NCI-H1930 (cell line): ENCODE data around the gene OXT.

ENCODE experiments used
- DNase-seq, 2 experiments: peaks; one replicate each; lab custom pipeline; 2025; lab: John Stamatoyannopoulos, UW

Gene OXT

DNA sequence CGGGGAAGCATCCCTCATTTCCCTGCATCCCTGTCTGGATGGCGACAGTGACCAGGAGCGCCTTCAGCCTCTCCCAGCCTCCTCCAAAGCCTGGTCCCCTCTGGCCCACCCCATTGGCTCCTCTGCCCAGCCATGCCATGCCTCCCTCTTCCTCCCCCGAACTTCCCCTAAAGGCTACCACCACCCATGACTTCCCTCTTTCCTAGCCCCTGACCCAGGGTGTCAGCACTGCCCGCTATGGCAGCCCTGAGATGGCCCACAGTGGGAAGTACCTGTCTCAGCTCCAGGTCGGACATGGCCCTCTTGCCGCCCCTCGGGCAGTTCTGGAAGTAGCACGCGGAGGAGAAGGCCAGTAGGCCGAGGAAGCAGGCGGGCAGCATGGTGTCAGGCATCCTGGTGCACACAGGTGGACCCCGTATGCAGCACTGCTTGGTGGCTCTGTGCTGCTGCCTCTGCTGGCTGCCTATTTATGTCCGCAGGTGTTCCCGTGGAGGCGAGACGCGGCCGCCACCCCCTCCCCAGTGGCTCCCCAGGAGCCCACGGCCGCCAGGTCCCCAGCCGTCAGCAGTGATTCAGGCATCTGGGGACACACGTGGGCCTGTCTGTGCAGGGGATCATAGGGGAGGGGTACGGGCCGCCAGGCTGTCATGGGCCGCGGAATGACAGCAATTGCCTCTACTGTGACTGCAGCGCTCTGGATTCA, 13.0 kb downstream of the OXT start, which contains the start of gene AVP:
Gene AVP (minus strand): TSS at position 442 of the 703 bp plus-strand sequence. CDS start 50 bp downstream, at position 392.
- no peak for DNase-seq

DNA sequence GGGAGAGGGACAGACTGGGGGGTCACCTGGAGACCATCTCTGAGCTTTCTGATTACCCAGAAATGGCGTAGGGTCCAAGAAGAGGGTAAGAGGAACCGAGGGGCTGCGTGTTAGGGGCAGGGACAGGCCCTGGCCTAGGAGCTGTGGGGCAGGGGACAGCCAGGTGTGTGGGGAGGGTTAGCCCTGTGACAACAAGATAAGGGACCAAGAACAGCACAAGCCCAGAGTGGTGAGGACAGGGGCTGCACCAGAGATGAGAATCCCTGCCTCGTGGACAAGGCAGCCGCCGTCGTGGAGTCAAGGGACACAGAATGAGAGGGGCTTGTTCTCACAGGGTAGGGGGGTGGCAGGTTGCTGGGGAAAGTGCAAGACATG, 13.6 kb downstream of the OXT start:
- DNase-seq, result no peak

- no peak for DNase-seq
Observed at GRCh38 chr20:3085571-3086072, 14.2 kb downstream of the OXT start.

- no peak for DNase-seq
Observed at GRCh38 chr20:3088031-3088430, 16.6 kb downstream of the OXT start.

- DNase-seq, result no peak
Observed at GRCh38 chr20:3090565-3090964, 19.1 kb downstream of the OXT start.

DNA sequence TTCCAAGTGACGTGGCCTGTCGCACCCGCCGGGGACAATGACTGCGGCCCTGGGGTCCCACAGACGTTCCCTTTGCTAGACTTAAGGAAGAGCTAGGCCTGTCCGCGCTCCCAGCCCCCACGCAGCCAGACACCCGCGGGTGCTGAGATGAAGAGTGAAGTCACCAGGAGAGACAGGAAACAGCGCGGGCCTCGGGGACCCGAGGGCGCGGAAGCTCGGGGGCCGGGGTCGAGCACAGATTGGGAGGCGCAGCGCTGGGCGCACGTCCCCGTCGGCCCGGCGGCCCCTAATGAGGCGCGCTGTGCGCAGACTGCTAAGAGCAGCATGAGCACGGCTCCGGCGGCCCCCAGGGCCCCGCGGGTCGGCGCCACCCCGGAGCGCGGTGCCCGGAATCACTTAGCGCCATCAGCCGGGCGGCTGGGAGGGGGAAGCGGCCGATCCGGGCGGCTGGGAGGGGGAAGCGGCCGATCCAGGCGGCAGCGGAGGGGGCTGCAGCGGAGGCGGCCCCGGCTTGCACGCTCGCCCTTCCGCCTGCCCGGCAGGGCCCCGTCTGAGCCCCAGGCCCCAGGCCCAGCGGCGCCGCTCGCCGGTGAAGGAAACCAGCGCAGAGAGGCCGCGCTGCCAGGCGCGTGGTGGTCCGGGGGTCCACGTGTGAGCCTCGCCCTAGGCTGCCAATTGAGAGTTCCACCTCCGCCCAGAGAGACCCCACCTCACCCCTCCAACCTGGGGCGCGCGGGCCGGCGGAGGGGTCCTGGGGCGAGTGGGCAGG, 21.4 kb downstream of the OXT start:
- DNase-seq, result peak in 1 of 2 experiments; percentile 9

DNA sequence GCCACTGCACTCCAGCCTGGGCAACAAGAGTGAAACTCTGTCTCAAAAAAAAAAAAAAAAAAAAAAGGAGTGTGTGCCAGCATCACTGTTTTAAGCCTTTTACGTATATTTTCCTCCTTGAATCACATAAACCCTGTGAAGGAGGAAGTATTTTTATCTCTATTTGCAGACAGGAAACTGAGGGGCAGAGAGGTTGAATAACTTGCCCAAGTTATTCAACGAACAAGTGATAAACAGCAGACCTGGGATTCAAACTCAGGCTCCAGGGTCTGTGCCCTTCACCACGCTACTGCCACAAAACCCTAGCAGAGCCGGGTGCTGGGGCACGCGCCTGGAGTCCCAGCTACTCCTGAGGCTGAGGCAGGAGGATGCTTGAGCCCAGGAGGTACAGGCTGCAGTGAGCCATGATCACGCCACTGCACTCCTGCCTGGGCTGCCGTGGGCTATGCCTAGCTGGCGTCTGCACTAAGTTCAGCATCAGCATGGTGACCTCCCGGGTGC, 22.5 kb downstream of the OXT start:
- DNase-seq, result no peak

DNA sequence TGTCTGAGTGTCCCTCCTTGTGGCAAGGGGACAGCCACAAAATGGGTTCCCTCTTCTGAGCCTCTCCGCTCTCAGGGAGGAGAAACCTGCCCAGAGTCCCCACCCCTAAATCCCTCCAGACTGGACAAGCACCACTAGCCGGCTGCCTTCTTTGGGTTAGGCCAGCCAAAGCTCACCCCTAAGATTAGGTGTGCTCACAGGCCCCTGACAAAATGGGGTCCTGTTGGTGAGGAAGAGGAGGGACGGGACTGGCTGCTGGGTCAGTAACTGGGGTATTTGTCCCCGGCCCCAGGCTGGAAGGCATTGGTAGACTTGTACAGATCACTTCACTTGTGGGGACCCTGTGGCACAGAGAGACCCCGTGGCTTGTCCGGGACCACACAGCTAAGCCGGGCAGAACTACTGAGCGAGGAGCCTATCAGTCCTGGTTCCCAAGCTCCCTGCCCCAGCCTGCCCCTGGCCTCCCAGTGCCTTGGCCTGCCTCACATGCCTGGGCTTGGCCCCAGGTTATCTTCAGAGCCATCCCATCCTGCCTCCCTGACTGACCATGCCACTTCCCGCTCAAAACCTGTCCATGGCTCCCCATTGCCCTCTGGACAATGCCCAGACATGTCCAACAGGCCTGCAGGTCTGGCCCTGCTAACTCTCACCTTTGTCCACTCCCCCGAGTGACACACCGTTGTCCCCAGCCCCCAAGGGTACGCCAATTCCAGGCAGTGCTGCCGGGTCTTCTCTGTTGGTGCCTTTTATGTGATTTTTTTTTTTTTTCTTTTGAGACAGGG, 23.6 kb downstream of the OXT start:
- no peak for DNase-seq

DNA sequence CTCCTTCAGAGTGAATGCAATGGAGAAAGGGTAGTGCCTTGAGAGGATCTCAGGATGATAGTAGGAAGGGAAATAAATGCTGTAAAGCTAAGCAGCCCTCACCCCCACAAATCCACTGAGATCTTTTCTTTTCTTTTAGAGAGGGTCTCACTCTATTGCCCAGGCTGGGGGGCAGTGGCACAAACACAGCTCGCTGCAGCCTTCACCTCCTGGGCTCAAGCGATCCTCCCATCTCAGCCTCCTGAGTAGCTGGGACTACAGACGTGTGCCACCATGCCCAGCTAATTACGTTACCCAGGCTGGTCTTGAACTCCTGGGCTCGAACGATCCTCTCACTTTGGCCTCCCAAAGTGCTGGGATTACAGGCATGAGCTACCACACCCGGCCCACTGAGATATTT, 29.1 kb downstream of the OXT start:
- DNase-seq, result no peak

DNA sequence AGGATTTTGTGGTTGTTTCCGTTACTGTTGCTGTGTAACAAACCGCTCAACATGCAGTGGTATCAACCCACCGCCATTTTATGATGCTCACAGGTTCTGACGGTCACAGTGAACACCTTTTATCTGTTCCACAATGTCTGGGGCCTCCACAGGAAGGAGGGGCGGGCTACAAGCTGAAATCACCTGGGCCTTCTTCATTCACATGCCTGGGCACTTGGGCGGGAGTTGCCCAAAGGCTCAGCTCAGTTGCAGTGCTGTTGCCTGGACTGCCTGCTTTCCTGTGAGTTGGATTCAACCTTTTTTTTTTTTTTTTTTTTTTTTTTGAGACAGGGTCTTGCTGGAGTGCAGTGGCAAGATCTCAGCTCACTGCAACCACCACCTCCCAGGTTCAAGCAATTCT, 29.8 kb downstream of the OXT start:
- no peak for DNase-seq

DNA sequence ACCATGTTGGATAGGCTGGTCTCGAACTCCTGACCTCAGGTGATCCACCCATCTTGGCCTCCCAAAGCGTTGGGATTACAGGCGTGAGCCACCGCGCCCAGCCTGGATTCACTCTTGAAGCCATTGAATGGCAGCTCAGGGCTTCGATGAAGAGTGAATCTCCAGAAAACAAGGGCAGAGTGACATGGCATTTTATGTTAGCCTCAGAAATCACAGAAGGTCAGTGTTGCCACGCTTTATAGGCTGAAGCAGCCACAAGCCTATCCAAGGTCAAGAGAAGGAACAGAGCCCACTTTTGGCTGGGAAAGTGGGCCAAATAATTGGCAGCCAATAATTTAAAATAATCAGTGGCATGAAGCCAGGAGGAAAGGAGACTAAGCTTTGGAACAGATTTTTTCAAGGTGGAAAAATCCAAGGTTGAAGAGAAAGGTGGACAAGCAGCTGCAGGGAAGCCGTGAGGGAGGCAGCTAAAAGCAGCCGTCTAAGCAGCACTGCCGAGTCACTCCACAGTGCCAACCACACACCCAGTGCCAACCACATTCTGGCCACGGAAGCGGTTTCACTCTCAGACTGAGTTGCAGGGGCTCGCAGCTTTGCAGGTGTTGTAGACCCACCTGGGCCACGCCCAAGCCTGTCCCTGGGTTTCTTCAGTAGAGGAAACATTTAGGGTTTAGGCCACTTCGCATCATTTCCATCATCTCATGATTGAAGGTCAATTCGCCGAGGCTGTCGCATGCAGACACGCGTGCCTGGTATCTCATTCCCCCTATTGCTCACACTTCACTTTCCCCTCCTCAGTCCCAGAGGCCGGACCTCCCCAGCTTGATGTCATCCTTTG, 30.5 kb downstream of the OXT start:
- DNase-seq, result no peak

DNA sequence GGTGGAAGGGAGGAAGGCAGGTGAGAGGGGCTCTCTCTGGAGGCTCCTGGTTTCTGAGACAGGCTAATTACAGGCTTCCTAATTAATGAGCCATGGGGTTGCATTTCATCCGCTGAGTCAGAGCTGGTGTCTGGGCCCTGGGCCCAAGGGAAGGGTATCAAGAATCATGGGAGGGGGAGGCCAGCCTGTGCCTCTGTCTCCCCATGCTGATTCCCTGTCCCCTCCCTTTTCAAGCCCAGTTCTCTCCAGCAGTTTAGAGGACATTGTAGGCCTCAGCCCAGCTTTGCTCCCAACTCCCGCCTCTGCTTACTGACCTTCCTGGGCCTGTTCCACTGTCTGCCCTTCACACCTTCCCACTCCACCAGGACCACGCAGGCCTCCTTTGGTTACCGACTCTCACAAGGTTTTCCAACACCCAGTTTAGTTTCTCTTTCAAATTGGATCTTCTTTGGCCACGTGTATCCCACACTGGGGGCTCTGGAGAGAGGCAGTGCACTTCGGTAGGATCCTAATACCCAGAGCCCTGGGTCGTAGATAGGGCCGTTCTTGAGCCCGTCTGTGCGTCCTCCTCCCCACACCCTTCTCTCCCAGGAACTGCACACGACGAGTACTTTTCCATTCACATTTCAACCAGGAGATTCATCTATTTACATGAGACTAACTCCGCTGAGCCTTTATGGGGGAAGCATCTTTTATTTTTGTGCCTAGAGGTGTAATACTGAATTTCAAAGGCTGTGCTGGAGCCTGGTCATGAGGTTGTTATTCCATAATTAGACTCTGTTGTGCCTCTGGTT, 31.4 kb downstream of the OXT start:
- DNase-seq, result no peak

- no peak for DNase-seq
Observed at GRCh38 chr20:3103369-3104032, 32.1 kb downstream of the OXT start.

- DNase-seq, result no peak
Observed at GRCh38 chr20:3105256-3106137, 34.1 kb downstream of the OXT start.

- no peak for DNase-seq
Observed at GRCh38 chr20:3106185-3106584, 34.8 kb downstream of the OXT start.

GRCh38 chr20:3106658-3107463, 35.4 kb downstream of the OXT start:
- no peak for DNase-seq

- no peak for DNase-seq
Observed at GRCh38 chr20:3107464-3108025, 36.1 kb downstream of the OXT start.
